Right renal cortex interstitium (tissue), 3 donors: ENCODE measurements around the gene BORCS6. TPM values are rescaled to one million over a fixed set of nuclear protein-coding genes. Genes with fewer than 3 reads are reported as not detected.
A peak's percentile ranks its signal among the peaks of the same experiment; 100 is the strongest.
"Not testable (repeated sequence)": the region's sequence is repeated elsewhere in the genome, so short reads cannot be mapped to it uniquely, and the experiment has no call there.

ENCODE experiments used
- DNase-seq, 3 donors: peaks; one replicate each; pipeline ENCODE4 v3.0.0-alpha.2; 2013; ENCODE audit warnings: low read depth in 3 of 3, low spot score in 2 of 3
- polyA plus RNA-seq, 3 donors: library from polyadenylated mRNA; unstranded; fragments of 120-200 nt; gene quantifications; one replicate each; pipeline ENCODE4 v1.2.1, GENCODE V29; 2013; ENCODE audit not compliant: insufficient read length in 3 of 3

Gene BORCS6
- polyA plus RNA-seq = 1 to 10 TPM; 3.0 to 4.3 (median 3.7) TPM

DNA sequence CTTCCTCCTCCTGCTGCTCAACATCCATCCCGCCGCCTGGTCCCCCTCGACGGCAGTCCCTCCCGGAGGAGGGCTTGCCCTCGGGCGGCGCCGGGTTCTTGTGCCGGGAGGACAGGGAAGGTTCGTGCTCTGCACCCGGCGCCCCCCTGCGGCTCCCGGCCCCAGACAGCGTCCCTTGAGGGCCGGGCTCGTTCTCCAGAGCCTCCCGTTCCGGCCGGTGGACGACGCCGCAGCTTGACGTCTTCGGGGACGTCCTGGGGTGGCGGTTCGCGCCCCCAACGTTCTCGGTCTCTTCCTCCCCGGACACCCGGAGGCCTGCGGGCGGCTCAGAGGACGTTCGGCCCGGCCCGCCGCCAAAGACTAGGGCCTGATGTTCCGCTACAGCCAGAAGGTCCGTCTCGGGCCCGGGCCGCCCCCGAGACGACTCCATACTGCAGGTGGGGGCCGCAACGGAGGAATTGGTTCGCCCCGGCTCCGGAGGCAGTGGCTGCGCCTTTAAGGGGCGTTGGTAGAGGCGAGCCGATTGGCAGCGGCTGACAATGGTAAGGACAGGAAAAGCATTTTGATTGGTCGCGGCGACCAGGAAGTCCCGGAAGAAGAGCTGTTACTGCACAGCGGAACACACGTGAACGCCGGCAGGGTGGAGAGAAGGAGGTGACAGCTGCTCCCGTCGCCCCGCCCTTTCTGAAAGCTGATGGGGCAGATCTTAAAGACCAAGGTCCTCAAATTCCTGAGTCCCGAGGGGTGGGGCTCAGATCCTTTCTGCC, at the start of gene BORCS6:
BORCS6 (minus strand) TSS at position 470 of the 767 bp plus-strand sequence; CDS start at position 430, 40 bp downstream.
- peak; percentile 88 to 93 (median 90) for DNase-seq

DNA sequence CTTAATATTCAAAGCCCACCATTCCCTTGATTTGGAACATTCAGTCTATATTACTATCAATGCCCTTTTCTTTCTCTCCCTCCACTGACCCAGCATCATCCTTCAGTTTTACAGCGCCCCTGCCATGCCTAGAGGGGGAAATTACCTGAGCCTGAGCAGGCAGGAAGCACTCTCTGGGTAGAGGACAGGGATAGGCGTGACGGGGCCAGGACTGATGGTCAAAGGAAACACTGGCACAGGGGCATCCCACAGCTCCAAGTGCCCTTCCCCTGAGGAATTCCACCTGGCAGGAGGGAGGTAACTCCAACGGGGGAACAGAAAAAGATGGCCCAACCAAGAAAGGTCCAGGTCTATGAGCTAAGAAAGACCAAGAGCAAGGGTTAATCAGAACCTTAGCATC, 47.9 kb upstream of the BORCS6 start:
- DNase-seq = no peak

GRCh38 chr17:8237175-8237574, 47.2 kb upstream of the BORCS6 start:
- no peak for DNase-seq

- no peak for DNase-seq
These were observed 45.7 kb upstream of the BORCS6 start for GRCh38 chr17:8235676-8236075.

DNA sequence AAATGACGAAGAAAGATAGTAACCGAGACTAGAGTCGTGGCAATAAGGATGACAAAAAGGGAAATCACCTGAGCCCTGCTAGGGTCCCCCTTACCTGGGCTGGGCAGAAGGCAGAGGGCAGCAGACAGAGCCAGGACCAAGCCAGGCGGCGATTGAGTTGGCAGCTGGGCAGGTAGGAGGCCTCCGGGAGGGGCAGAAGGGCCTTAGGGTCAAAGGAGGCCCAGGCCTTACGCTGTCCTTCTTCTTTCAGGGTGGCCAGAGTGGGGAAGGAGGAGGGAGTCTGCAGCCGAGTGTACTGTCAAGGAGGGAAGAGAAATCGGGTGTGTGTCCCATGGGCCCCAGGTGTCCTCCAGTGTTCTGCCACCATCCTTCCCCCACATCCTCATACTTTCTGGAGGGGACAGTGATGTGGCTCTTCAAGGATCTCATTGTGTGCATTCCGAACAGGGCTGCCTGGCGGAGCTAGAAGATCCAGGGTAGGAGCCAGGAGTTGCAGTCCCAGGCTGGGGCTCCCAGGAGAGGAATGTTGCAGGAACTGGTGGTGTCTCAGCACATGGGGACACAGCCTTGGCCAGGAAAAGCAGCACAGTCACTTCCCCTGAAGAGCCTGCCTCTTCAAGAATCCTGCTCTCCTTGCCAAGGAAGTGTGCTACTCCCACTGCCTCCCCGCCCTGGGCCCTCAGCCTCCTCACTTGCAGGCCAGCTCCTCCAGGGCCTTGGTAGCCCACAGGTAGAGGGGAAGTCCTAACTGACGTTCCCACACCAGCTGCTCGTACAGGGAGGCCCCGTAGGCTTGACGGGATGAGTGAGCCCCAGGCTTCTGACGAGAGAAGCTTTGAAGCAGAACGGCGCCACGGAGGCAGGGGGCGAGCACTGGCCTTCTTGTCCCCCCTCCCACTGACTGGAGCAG, 44.6 kb upstream of the BORCS6 start:
- no peak for DNase-seq

GRCh38 chr17:8231701-8232100, 41.7 kb upstream of the BORCS6 start:
- no peak for DNase-seq

DNA sequence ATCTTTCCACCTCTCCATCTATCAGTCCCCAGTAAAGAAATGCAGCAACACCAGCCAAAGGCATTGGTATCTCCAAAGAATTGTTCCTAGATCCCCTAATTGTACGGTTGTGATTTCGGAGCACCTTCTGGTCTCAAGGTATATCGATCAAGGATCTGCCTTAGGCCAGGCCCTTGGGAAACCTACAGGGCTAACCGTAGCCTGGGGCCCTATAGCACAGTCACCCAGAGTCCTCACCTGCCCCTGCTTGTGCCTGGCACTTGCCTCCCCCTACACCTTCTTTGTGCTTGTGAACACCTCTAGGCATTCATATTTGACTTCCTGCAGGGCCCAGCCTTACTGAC, 37.2 kb upstream of the BORCS6 start:
- no peak for DNase-seq

DNA sequence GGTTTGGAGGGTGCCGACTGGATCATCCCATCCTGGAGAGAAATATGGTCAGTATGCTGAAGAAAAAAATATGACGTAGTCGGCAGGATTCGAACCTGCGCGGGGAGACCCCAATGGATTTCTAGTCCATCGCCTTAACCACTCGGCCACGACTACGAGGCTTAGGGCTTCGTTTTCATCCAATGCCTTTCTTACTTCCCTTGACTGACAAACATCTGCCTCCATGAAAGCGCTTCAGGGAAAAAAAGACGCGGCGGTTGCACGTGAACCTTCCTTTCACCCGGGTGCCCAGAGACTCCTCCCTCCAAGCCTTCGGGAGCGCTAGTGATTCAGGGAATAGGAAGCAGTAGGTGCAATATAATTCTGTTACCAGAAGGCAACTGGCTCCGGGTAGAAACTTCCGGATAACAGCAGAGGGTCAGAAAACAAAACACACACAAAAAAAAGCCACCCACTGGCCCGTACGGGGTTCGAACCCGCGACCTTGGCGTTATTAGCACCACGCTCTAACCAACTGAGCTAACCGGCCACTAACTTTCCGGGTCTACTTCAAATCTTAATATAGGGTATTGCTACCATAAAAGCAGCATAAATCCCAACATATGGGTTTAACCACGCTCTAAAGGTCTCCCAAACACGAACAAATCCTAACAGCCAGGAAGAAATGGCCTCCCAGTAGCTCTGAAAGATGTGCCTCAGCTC, 36.7 kb upstream of the BORCS6 start:
- DNase-seq = peak in 2 of 3 donors; percentile 84 to 87

DNA sequence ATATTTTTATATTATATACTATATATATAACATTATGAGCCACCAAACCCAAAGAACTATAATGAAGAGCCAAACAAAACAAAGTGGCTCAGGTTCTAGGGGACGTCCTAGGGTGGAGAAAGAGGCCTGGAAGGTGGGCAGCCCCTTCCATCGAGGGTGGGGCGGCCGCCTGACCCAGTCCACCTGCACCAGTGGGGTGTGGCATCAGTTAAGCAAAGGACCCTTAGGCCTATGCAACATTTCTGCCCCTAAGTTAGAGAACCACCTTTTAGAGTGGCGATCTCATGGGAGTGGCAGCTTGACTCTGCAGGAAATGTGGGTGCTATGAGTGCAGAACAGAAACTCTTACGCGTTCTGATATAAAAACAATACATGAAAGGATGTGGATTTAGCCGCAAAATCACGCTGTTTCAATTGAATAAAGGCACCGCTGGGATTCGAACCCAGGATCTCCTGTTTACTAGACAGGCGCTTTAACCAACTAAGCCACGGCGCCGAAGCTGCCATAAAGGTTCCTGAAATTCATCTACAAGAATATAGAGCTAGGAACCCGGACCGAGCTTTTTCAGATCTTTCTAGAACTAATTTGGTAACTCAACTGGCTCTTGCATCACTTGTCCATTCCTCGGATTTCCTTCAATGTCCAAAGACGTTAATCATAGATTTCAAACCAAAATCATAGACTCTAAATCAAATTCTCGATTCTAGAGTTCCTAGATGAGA, 36.0 kb upstream of the BORCS6 start:
- no peak for DNase-seq

- DNase-seq = no peak
These were observed 35.2 kb upstream of the BORCS6 start for GRCh38 chr17:8224891-8225812.

GRCh38 chr17:8223356-8224126, 33.6 kb upstream of the BORCS6 start:
- no peak for DNase-seq

- peak; percentile 68 to 82 (median 76) for DNase-seq
These were observed 32.8 kb upstream of the BORCS6 start for GRCh38 chr17:8222630-8223355.

GRCh38 chr17:8222380-8222629, 32.3 kb upstream of the BORCS6 start:
- no peak for DNase-seq

GRCh38 chr17:8221663-8222379, 31.8 kb upstream of the BORCS6 start:
- peak; percentile 90 to 95 (median 94) for DNase-seq

GRCh38 chr17:8220783-8221662, 31.0 kb upstream of the BORCS6 start:
- DNase-seq = peak; percentile 93 to 96 (median 93)

DNA sequence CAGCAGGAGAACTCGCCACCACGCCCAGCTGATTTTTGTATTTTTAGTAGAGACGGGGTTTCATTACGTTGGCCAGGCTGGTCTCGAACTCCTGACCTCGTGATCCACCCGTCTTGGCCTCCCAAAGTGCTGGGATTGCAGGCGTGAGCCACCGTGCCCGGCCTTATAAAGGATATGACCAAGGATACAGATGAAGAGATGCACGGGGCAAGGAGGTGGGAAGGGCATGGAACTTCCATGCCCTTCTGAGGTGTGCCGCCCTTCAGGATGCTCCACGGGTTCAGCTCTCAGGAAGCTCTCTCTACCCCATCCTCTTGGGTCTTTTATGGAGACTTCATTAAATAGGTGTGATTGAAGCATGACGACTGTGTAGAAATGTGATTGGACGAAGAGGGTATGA, 24.0 kb upstream of the BORCS6 start:
- DNase-seq = not testable (repeated sequence)
